Mucosa of stomach (tissue), 1 donor: Measurements from ENCODE around the gene RELL1.

Source experiments
- H3K27me3 ChIP-seq: one replicate; pipeline ENCODE4 v1.7.0; 2013; ENCODE audit warnings: mild to moderate bottlenecking, low read length; ENCODE audit not compliant: control insufficient read depth, insufficient read depth
- H3K36me3 ChIP-seq: one replicate; pipeline ENCODE4 v1.7.0; 2013; ENCODE audit warnings: low read length; ENCODE audit not compliant: control insufficient read depth, insufficient read depth
- H3K4me1 ChIP-seq: one replicate; pipeline ENCODE4 v1.7.0; 2013; ENCODE audit warnings: mild to moderate bottlenecking, low read length; ENCODE audit not compliant: control insufficient read depth, insufficient read depth
- H3K4me3 ChIP-seq: one replicate; pipeline ENCODE4 v1.7.0; 2013; ENCODE audit warnings: low read length
- H3K9ac ChIP-seq: one replicate; pipeline ENCODE4 v1.7.0; 2013; ENCODE audit warnings: mild to moderate bottlenecking, low read length, moderate library complexity
- H3K9me3 ChIP-seq: one replicate; pipeline ENCODE4 v1.7.0; 2013; ENCODE audit warnings: mild to moderate bottlenecking, low read length, moderate library complexity; ENCODE audit not compliant: control insufficient read depth
- donor health status: Pancreatic carcinoma.

RELL1 gene

DNA sequence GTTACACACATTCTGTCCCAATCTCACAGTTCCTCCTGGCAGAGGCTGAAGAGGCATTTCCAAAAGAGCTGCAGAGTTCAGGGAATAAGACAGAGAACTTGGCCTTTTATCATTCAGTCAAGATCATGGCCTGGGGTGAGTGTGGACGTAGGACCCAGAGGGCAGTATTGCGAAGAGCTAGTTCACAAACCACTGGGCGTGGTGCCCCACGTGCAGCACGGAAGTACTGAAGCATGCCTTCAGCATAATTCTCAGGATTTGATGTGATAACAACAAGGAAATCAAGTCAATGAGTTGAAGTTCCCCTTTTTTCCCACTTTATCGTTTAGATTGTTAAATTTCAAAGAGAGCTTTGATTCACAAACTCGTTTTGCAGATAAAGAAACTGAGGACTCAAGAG, 117.7 kb downstream of the RELL1 start:
- no peaks in the 10 kb centered on the region for H3K9me3 ChIP-seq
- H3K4me1 ChIP-seq: peaks cover 18% of the 10 kb centered on the region
- H3K4me3 ChIP-seq: no peak overlapping the region
- no peaks in the 10 kb centered on the region for H3K36me3 ChIP-seq
- no peak overlapping the region for H3K9ac ChIP-seq
- H3K27me3 ChIP-seq: no peaks in the 10 kb centered on the region

DNA sequence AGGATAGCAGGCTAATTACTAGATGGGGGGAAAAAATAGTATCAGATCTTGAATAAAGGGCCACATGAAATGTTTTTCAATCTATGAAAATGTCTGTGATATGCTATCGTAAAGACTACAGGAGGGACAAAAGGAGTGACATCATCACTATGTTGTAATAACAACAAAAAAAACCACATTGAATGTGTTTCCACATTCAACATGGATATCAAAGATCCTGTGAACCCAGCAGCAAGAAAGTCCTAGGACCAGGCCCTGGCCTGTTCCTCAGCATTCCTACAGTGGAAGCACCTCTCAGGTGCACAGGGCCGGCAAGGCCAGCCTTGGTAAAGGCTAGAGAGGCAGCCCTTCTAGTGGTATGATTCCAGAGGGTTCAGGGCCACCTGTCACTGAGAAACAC, 118.3 kb downstream of the RELL1 start:
- no peak overlapping the region for H3K4me3 ChIP-seq
- peaks cover 18% of the 10 kb centered on the region for H3K4me1 ChIP-seq
- H3K36me3 ChIP-seq: no peaks in the 10 kb centered on the region
- H3K9me3 ChIP-seq: no peaks in the 10 kb centered on the region
- no peak overlapping the region for H3K9ac ChIP-seq
- no peaks in the 10 kb centered on the region for H3K27me3 ChIP-seq

DNA sequence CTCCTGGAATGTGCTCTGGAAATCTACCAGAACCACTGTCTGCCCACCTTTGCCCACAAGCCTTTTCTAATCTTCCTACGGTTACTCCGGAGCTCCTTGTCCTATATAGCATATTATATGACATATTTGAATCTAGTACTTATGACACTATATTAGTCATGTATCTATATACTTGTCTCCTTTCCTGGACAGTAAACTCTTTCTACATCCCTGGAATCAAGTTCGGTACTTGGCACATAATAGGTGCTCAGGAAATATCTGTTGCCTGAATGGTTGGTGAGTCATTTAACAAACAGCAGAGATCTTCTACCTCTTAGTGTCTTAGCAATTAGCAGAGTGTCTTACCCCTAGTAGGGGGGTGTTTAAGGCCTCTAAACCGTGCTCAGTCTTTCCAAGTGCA, 123.6 kb downstream of the RELL1 start:
- H3K9me3 ChIP-seq: no peaks in the 10 kb centered on the region
- H3K4me1 ChIP-seq: peaks cover 14% of the 10 kb centered on the region
- no peak overlapping the region for H3K9ac ChIP-seq
- no peak overlapping the region for H3K4me3 ChIP-seq
- H3K27me3 ChIP-seq: no peaks in the 10 kb centered on the region
- H3K36me3 ChIP-seq: no peaks in the 10 kb centered on the region

DNA sequence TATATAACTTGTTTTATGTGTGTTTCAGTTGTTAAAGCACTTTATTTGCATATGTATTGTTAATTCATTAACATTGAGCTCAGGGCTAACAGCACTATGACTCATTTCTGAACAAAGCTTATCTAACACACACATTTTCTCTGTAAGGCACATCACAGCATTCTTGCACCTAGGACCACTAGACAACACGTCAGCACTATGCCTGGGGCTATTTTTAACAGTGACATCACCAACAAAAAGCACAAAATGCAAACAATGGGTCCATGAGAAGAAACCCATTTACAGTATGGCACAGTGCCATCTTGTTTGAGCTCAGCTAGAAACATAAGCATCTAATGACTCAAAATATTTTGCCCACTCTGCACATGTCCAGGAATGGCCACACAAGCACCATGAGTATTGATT, 124.4 kb downstream of the RELL1 start:
- H3K4me3 ChIP-seq: no peak overlapping the region
- H3K9me3 ChIP-seq: no peaks in the 10 kb centered on the region
- no peak overlapping the region for H3K9ac ChIP-seq
- H3K27me3 ChIP-seq: no peaks in the 10 kb centered on the region
- peaks cover 7% of the 10 kb centered on the region for H3K4me1 ChIP-seq
- H3K36me3 ChIP-seq: no peaks in the 10 kb centered on the region

DNA sequence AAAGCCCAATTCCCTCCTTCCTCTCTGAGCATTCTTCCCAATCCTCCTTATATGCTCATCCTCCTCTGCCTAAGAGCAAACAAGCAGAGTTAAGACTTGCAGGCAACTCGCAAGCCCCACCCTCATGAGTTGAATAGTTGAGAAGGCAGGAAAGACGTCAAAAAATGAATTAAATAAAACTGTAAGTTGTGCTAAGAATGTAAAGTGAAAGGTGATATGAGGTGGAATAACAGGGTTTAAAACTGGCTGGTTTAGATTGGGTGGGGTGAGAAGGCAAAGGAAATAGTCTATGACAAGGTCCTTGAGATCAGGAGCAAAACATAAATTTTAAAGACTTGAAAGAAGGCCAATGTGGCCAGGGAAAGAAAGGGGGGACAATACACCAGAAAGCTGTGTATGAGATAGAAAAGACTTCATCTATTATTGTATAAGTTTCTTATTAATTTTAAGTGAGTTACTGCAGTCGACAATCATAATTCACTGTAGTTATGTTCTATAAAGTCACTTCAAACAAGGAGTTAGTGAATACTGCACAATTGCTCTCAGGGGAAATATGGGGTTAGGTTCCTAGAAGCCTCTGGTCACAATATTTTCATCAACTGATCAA, 124.9 kb downstream of the RELL1 start:
- Histone ChIP-seq H3K4me3 (no peak overlapping the region), H3K4me1 (peaks cover 7% of the 10 kb centered on the region), H3K9me3 (no peaks in the 10 kb centered on the region), H3K27me3 (no peaks in the 10 kb centered on the region), H3K36me3 (no peaks in the 10 kb centered on the region), H3K9ac (no peak overlapping the region)
